Measurements from ENCODE around the gene NUCKS1.

GRCh38 chr1:205726619-205727125, 23.3 kb downstream of the NUCKS1 start:
- no peak for TF ChIP-seq SIN3A (IDR thresholded peaks at IDR 0.05; ENCODE audit: borderline replicate concordance, insufficient read depth, low read length)
- TF ChIP-seq POLR2AphosphoS5 (IDR thresholded peaks at IDR 0.05; ENCODE audit: low read depth, low read length) = no peak

Measured in PFSK-1 (cell line).